Measurements from ENCODE around the gene PSMC6. TPM values are rescaled to one million over a fixed set of nuclear protein-coding genes. Genes with fewer than 3 reads are reported as not detected.
A peak's percentile ranks its signal among the peaks of the same experiment; 100 is the strongest.

Gene PSMC6
- total and polyA plus RNA-seq, 2 of the 8 experiments (the other 6 are each of a cell fraction or from before 2014, with no cell fraction given): 45.1 to 107 TPM

DNA sequence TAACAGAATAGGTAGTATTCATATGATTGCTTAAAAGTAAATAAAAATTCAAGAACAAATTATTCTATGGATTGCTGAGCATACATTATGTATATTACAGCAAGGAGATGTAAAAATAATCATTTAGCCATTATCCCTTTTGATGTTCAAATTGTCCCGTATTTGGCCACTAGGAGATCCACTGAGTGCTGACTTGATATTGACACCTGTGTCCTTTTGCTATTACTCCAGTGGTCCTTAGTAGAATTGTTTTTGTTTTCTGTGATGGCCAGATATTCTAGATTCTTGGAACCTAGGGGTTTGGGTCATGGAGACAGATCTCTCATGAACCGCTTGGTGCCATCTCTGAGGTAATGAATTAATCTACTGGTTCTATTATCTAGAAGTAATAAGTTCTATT, 28.4 kb upstream of the PSMC6 start:
- TF ChIP-seq, protein P1, sequence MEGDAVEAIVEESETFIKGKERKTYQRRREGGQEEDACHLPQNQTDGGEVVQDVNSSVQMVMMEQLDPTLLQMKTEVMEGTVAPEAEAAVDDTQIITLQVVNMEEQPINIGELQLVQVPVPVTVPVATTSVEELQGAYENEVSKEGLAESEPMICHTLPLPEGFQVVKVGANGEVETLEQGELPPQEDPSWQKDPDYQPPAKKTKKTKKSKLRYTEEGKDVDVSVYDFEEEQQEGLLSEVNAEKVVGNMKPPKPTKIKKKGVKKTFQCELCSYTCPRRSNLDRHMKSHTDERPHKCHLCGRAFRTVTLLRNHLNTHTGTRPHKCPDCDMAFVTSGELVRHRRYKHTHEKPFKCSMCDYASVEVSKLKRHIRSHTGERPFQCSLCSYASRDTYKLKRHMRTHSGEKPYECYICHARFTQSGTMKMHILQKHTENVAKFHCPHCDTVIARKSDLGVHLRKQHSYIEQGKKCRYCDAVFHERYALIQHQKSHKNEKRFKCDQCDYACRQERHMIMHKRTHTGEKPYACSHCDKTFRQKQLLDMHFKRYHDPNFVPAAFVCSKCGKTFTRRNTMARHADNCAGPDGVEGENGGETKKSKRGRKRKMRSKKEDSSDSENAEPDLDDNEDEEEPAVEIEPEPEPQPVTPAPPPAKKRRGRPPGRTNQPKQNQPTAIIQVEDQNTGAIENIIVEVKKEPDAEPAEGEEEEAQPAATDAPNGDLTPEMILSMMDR (IDR thresholded peaks at IDR 0.05; ENCODE audit: control extremely low read depth in 1 of 3, insufficient read depth in 1 of 3, low read depth in 1 of 3, low read length in 3 of 3): peak in 2 of 3 experiments; percentile 33 to 51; a peak in 2 of 4 replicates
- TF ChIP-seq RXRA (IDR thresholded peaks at IDR 0.05; ENCODE audit: insufficient read depth, low read depth, low read length): no peak
- H2BK20ac ChIP-seq (ENCODE audit: low read length): no peak overlapping the region
- H2BK12ac ChIP-seq (ENCODE audit: low read depth, low read length): no peak overlapping the region
- H4K91ac ChIP-seq (replicated peaks; ENCODE audit: insufficient read length, low read length): no peak overlapping the region
- DNase-seq (ENCODE audit: low read depth in 1 of 2, low spot score in 2 of 2) (no peak), FAIRE-seq (peak; percentile 55)
- peaks cover 0 to 4% of the 10 kb centered on the region in 2 experiments for H4K20me1 ChIP-seq (replicated peaks in 1 of 2; ENCODE audit: control insufficient read depth in 1 of 2, insufficient read depth in 2 of 2, low read length in 2 of 2)
- H3K27me3 ChIP-seq (replicated peaks in 1 of 4; ENCODE audit: control insufficient read depth in 3 of 4, extremely low read depth in 1 of 4, insufficient read depth in 3 of 4, low read length in 3 of 4): no peaks in the 10 kb centered on the region
- H3K4me1 ChIP-seq (replicated peaks in 1 of 4; ENCODE audit: control insufficient read depth in 3 of 4, insufficient read depth in 4 of 4, low read length in 3 of 4): no peaks in the 10 kb centered on the region
- no peak overlapping the region for H3K4me3 ChIP-seq (ENCODE audit: extremely low read depth in 1 of 4, insufficient read depth in 2 of 4, low read depth in 3 of 4, low read length in 4 of 4)
- no peaks in the 10 kb centered on the region for H3K79me1 ChIP-seq (ENCODE audit: low read depth, low read length)
- H3K23me2 ChIP-seq (ENCODE audit: low read depth, low read length): no peaks in the 10 kb centered on the region
- WGBS, 2 experiments (ENCODE audit: extremely low coverage in 1 of 2, insufficient coverage in 1 of 2, insufficient read length in 1 of 2, insufficient replicate concordance in 2 of 2, low coverage in 1 of 2, low lambda C conversion rate in 2 of 2, missing lambda C conversion rate in 1 of 2): 95% methylated on average over 2 of the region's 2 CpGs; no CpG with 5 or more reads in 1 of the 2 experiments
- no peak overlapping the region for H3K4me2 ChIP-seq (ENCODE audit: insufficient read depth in 1 of 2, low read depth in 2 of 2, low read length in 2 of 2)
- H3K56ac ChIP-seq (replicated peaks; ENCODE audit: insufficient read length, low read depth, low read length): no peak overlapping the region
- H4K5ac ChIP-seq (ENCODE audit: insufficient read length, low read depth, low read length): no peak overlapping the region
- H3K14ac ChIP-seq (ENCODE audit: insufficient read length): no peak overlapping the region
- peaks cover 0 to 2% of the 10 kb centered on the region in 2 experiments; a peak in 1 of 4 replicates for H3K79me2 ChIP-seq (ENCODE audit: control insufficient read depth in 1 of 2, insufficient read depth in 2 of 2, low read length in 2 of 2)
- H2AFZ ChIP-seq (ENCODE audit: low read length): no peak overlapping the region
- ChIA-PET CTCF (ENCODE audit: partially characterized antibody) (interaction anchor here (0.5 to 1.5 kb wide), 3 partner anchors 10 to 404 kb away, joined by 3 read pairs; no protein-coding TSS in a partner anchor), POLR2A (ENCODE audit: partially characterized antibody) (interaction anchor here (1.3 kb wide), 1 partner anchor 12 kb away, joined by 3 read pairs; no protein-coding TSS in a partner anchor)
- no peak overlapping the region for H3K4ac ChIP-seq (replicated peaks; ENCODE audit: insufficient read length, low read depth, low read length)
- no peak overlapping the region for H3K23ac ChIP-seq (ENCODE audit: insufficient read length)
- H2AK5ac ChIP-seq (ENCODE audit: low read depth, low read length): no peak overlapping the region
- no peak overlapping the region for H3K18ac ChIP-seq (ENCODE audit: extremely low read depth, low read length)
- no peak overlapping the region for H2BK15ac ChIP-seq (ENCODE audit: low read length)
- no peak overlapping the region for H3K27ac ChIP-seq (ENCODE audit: low read depth, low read length)
- no peak overlapping the region for H2BK120ac ChIP-seq (replicated peaks; ENCODE audit: low read depth, low read length)
- no peaks in the 10 kb centered on the region for H3K9me3 ChIP-seq (ENCODE audit: insufficient read depth in 2 of 2, low read depth in 1 of 2, low read length in 1 of 2)
- H2BK5ac ChIP-seq (ENCODE audit: low read depth, low read length): no peak overlapping the region
- H3K9ac ChIP-seq (replicated peaks in 1 of 4; ENCODE audit: extremely low read depth in 1 of 4, low read depth in 3 of 4, low read length in 3 of 4): no peak overlapping the region
- H4K8ac ChIP-seq (ENCODE audit: extremely low read depth, insufficient read depth, low read length): no peak overlapping the region
- H3K36me3 ChIP-seq (ENCODE audit: control insufficient read depth in 2 of 4, insufficient read depth in 4 of 4, low read length in 3 of 4): peaks cover 0 to 3% (median 1%) of the 10 kb centered on the region in 4 experiments; a peak in 2 of 8 replicates

Data from H1 (cell line).